ENCODE results near the gene CNGA1. TPM values are rescaled to one million over a fixed set of nuclear protein-coding genes. Genes with fewer than 3 reads are reported as not detected.
"Not testable (repeated sequence)": the region's sequence is repeated elsewhere in the genome, so short reads cannot be mapped to it uniquely, and the experiment has no call there.

The CNGA1 gene
- total and polyA plus RNA-seq, 4 donors = 3.9 to 41.3 (median 17.1) TPM

DNA sequence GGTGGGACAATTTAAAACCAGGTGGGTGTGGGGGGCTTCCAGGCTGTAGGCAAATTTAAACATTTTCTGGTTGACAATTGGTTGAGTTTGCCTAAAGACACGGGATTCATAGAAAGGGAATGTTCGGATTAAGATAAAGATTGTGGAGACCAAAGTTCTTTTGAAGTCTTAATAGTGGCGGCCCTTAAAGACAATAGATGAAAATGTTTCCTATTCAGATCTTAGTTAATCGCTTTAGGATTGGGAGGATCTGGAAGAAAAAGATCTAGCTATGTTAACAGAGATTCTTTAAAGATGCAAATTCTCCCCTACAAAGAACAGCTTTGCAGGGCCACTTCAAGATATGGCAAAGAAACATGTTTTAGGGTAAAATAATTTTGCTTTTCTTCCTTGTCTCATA lies 4.8 kb downstream of the CNGA1 start:
- TF ChIP-seq, protein P1, sequence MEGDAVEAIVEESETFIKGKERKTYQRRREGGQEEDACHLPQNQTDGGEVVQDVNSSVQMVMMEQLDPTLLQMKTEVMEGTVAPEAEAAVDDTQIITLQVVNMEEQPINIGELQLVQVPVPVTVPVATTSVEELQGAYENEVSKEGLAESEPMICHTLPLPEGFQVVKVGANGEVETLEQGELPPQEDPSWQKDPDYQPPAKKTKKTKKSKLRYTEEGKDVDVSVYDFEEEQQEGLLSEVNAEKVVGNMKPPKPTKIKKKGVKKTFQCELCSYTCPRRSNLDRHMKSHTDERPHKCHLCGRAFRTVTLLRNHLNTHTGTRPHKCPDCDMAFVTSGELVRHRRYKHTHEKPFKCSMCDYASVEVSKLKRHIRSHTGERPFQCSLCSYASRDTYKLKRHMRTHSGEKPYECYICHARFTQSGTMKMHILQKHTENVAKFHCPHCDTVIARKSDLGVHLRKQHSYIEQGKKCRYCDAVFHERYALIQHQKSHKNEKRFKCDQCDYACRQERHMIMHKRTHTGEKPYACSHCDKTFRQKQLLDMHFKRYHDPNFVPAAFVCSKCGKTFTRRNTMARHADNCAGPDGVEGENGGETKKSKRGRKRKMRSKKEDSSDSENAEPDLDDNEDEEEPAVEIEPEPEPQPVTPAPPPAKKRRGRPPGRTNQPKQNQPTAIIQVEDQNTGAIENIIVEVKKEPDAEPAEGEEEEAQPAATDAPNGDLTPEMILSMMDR (IDR thresholded peaks at IDR 0.05; ENCODE audit: low read depth, low read length, missing input control) = no peak
- no peak for TF ChIP-seq GABPA (IDR thresholded peaks at IDR 0.05 in 1 of 2, conservative IDR thresholded peaks at IDR 0.05 in 1 of 2)
- TF ChIP-seq, protein P2, sequence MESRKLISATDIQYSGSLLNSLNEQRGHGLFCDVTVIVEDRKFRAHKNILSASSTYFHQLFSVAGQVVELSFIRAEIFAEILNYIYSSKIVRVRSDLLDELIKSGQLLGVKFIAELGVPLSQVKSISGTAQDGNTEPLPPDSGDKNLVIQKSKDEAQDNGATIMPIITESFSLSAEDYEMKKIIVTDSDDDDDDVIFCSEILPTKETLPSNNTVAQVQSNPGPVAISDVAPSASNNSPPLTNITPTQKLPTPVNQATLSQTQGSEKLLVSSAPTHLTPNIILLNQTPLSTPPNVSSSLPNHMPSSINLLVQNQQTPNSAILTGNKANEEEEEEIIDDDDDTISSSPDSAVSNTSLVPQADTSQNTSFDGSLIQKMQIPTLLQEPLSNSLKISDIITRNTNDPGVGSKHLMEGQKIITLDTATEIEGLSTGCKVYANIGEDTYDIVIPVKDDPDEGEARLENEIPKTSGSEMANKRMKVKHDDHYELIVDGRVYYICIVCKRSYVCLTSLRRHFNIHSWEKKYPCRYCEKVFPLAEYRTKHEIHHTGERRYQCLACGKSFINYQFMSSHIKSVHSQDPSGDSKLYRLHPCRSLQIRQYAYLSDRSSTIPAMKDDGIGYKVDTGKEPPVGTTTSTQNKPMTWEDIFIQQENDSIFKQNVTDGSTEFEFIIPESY (IDR thresholded peaks at IDR 0.05) = no peak
- TF ChIP-seq FOXA2 (IDR thresholded peaks at IDR 0.05) = no peak
- TF ChIP-seq, protein P3, sequence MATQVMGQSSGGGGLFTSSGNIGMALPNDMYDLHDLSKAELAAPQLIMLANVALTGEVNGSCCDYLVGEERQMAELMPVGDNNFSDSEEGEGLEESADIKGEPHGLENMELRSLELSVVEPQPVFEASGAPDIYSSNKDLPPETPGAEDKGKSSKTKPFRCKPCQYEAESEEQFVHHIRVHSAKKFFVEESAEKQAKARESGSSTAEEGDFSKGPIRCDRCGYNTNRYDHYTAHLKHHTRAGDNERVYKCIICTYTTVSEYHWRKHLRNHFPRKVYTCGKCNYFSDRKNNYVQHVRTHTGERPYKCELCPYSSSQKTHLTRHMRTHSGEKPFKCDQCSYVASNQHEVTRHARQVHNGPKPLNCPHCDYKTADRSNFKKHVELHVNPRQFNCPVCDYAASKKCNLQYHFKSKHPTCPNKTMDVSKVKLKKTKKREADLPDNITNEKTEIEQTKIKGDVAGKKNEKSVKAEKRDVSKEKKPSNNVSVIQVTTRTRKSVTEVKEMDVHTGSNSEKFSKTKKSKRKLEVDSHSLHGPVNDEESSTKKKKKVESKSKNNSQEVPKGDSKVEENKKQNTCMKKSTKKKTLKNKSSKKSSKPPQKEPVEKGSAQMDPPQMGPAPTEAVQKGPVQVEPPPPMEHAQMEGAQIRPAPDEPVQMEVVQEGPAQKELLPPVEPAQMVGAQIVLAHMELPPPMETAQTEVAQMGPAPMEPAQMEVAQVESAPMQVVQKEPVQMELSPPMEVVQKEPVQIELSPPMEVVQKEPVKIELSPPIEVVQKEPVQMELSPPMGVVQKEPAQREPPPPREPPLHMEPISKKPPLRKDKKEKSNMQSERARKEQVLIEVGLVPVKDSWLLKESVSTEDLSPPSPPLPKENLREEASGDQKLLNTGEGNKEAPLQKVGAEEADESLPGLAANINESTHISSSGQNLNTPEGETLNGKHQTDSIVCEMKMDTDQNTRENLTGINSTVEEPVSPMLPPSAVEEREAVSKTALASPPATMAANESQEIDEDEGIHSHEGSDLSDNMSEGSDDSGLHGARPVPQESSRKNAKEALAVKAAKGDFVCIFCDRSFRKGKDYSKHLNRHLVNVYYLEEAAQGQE (IDR thresholded peaks at IDR 0.05) = no peak
- no peak for TF ChIP-seq JUND (IDR thresholded peaks at IDR 0.05)
- no peak for TF ChIP-seq HNF4A (conservative IDR thresholded peaks at IDR 0.05)
- no peak for TF ChIP-seq EGR1 (IDR thresholded peaks at IDR 0.05; ENCODE audit: low read depth in 2 of 2)
- no peak for TF ChIP-seq HNF4G (IDR thresholded peaks at IDR 0.05)
- Histone ChIP-seq H3K36me3 (ENCODE audit: control insufficient read depth in 4 of 4, insufficient read depth in 3 of 4, low read depth in 1 of 4, low read length in 3 of 4) (peaks cover 0 to 4% (median 1%) of the 10 kb centered on the region in 4 donors), H3K27me3 (ENCODE audit: control insufficient read depth in 4 of 4, insufficient read depth in 4 of 4, low read length in 3 of 4) (no peaks in the 10 kb centered on the region), H3K27ac (ENCODE audit: low read depth in 1 of 2, low read length in 2 of 2) (no peak overlapping the region), H3K4me3 (ENCODE audit: low read depth in 1 of 3, low read length in 3 of 3) (no peak overlapping the region), H3K4me1 (ENCODE audit: control insufficient read depth in 4 of 4, insufficient read depth in 4 of 4, low read length in 3 of 4) (peaks cover 0 to 13% (median 6%) of the 10 kb centered on the region in 4 donors), H3K9me3 (ENCODE audit: control insufficient read depth in 4 of 4, low read length in 3 of 4) (no peaks in the 10 kb centered on the region), H3K9ac (ENCODE audit: low read depth in 1 of 2, low read length in 2 of 2) (no peak overlapping the region)
- 93% methylated on average over 4 of the region's 4 CpGs for WGBS
- DNase-seq (ENCODE audit: low spot score) = no peak

DNA sequence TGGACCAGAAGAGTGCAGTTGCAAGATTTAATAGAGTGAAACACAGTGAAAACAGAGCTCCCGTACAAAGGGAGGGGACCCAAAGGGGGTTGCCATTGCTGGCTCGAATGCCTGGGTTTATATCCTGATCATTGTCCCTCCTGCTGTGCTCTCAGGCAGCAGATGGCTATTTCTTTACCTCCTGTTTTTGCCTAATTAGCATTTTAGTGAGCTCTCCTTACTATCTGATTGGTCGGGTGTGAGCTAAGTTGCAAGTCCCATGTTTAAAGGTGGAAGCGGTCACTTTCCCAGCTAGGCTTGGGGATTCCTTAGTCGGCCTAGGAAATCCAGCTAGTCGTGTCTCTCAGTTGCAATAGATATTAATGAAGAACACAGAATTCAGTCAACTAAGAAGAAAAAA lies 5.6 kb downstream of the CNGA1 start:
- not testable (repeated sequence) for DNase-seq (ENCODE audit: low spot score); H3K4me1 ChIP-seq (ENCODE audit: control insufficient read depth in 4 of 4, insufficient read depth in 4 of 4, low read length in 3 of 4); H3K27ac ChIP-seq (ENCODE audit: low read depth in 1 of 2, low read length in 2 of 2); H3K9ac ChIP-seq (ENCODE audit: low read depth in 1 of 2, low read length in 2 of 2); H3K9me3 ChIP-seq (ENCODE audit: control insufficient read depth in 4 of 4, low read length in 3 of 4); H3K36me3 ChIP-seq (ENCODE audit: control insufficient read depth in 4 of 4, insufficient read depth in 3 of 4, low read depth in 1 of 4, low read length in 3 of 4); H3K4me3 ChIP-seq (ENCODE audit: low read depth in 1 of 3, low read length in 3 of 3); H3K27me3 ChIP-seq (ENCODE audit: control insufficient read depth in 4 of 4, insufficient read depth in 4 of 4, low read length in 3 of 4)
- 85% methylated on average over 6 of the region's 6 CpGs for WGBS

DNA sequence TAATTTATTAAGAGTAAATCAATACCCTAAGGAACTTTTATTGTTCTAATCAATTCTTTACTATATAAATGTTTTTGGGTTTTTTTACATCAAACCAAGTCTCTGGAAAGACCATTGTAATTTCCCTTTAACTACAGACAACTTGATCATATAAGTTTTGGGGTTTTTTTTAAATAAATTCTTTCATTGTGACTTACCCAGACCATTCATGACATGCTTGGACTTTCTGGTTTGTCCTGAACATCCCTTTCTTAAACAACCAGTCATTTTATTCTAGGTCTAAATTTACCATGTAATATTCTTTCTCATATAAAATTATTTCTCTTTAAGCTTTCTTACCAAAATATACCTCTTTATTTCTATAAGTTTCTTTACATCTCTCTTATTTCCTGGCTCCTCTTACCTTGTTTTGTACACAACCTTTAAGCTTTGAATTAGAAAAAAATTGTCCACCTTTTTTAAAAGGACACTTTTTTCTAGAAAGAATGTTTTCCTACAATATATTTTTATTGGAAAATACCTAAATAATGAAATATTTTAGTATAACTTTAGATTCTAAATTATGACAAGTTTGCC lies 8.4 kb downstream of the CNGA1 start:
- H3K27me3 ChIP-seq (ENCODE audit: control insufficient read depth in 4 of 4, insufficient read depth in 4 of 4, low read length in 3 of 4) = no peaks in the 10 kb centered on the region
- H3K36me3 ChIP-seq (ENCODE audit: control insufficient read depth in 4 of 4, insufficient read depth in 3 of 4, low read depth in 1 of 4, low read length in 3 of 4) = peaks cover 0 to 4% (median 1%) of the 10 kb centered on the region in 4 donors
- no peak overlapping the region for H3K27ac ChIP-seq (ENCODE audit: low read depth in 1 of 2, low read length in 2 of 2)
- no peaks in the 10 kb centered on the region for H3K4me1 ChIP-seq (ENCODE audit: control insufficient read depth in 4 of 4, insufficient read depth in 4 of 4, low read length in 3 of 4)
- no peaks in the 10 kb centered on the region for H3K9me3 ChIP-seq (ENCODE audit: control insufficient read depth in 4 of 4, low read length in 3 of 4)
- no peak for DNase-seq (ENCODE audit: low spot score)
- H3K4me3 ChIP-seq (ENCODE audit: low read depth in 1 of 3, low read length in 3 of 3) = no peak overlapping the region
- no peak overlapping the region for H3K9ac ChIP-seq (ENCODE audit: low read depth in 1 of 2, low read length in 2 of 2)
- TF ChIP-seq, protein P1 (IDR thresholded peaks at IDR 0.05; ENCODE audit: low read depth, low read length, missing input control) = no peak
- TF ChIP-seq JUND (IDR thresholded peaks at IDR 0.05) (no peak), HNF4A (conservative IDR thresholded peaks at IDR 0.05) (no peak), EGR1 (IDR thresholded peaks at IDR 0.05; ENCODE audit: low read depth in 2 of 2) (no peak), HNF4G (IDR thresholded peaks at IDR 0.05) (no peak), RAD21 (IDR thresholded peaks at IDR 0.05) (no peak), SP1 (IDR thresholded peaks at IDR 0.05) (no peak), GABPA (IDR thresholded peaks at IDR 0.05 in 1 of 2, conservative IDR thresholded peaks at IDR 0.05 in 1 of 2) (no peak), FOXA1 (IDR thresholded peaks at IDR 0.05) (no peak)
- TF ChIP-seq, protein P2 (IDR thresholded peaks at IDR 0.05) = no peak

Data from liver (tissue), 9 donors.